CD8-positive, alpha-beta memory T cell (primary cell): ENCODE data around the gene RINL. TPM values are rescaled to one million over a fixed set of nuclear protein-coding genes. Genes with fewer than 3 reads are reported as not detected.

ENCODE experiments used
- CTCF ChIA-PET: fragments of 350-600 bp; sonication (Branson Sonifier 250); formaldehyde crosslinking; loops from one replicate; lab custom pipeline; 2021; ENCODE audit warnings: antibody characterized with exemption; lab: Charles Lee
- POLR2A ChIA-PET: fragments of 350-600 bp; sonication (Branson Sonifier 250); formaldehyde crosslinking; loops from one replicate; lab custom pipeline; 2021; ENCODE audit warnings: antibody characterized with exemption; lab: Charles Lee
- DNase-seq, 5 donors: peaks; one replicate each; pipeline versions ENCODE4 v3.0.0 to v3.0.0-alpha.2; 2020 to 2022; ENCODE audit warnings: mixed read lengths in 1 of 5
- H3K27ac ChIP-seq: one replicate; pipeline ENCODE4 v1.7.0; 2013; ENCODE audit warnings: low read depth, mild to moderate bottlenecking, low read length, moderate library complexity
- H3K27me3 ChIP-seq: 2 replicates; pipeline ENCODE4 v1.7.0; 2013; ENCODE audit warnings: low read length, mild to moderate bottlenecking; ENCODE audit not compliant: insufficient read depth, poor library complexity, severe bottlenecking
- H3K36me3 ChIP-seq: 2 replicates; pipeline ENCODE4 v1.7.0; 2013; ENCODE audit warnings: mild to moderate bottlenecking, low read length, moderate library complexity; ENCODE audit not compliant: insufficient read depth
- H3K4me1 ChIP-seq: 2 replicates; pipeline ENCODE4 v1.7.0; 2013; ENCODE audit warnings: mild to moderate bottlenecking, low read length, moderate library complexity; ENCODE audit not compliant: insufficient read depth
- H3K4me3 ChIP-seq: 2 replicates; pipeline ENCODE4 v1.7.0; 2013; ENCODE audit warnings: mild to moderate bottlenecking, low read length
- H3K9me3 ChIP-seq: 2 replicates; pipeline ENCODE4 v1.7.0; 2013; ENCODE audit warnings: mild to moderate bottlenecking, low read length
- H3K27ac Mint-ChIP-seq, 8 donors: one replicate each; pipeline ENCODE4 v1.8.0; 2020 to 2021; ENCODE audit warnings: mixed read lengths in 8 of 8, mild to moderate bottlenecking in 6 of 8, inconsistent platforms in 3 of 8, moderate library complexity in 3 of 8
- H3K27me3 Mint-ChIP-seq, 2 donors: one replicate each; pipeline ENCODE4 v1.8.0; 2020 to 2021; ENCODE audit warnings: mixed read lengths in 2 of 2, mild to moderate bottlenecking in 1 of 2, moderate library complexity in 1 of 2
- H3K36me3 Mint-ChIP-seq, 3 donors: one replicate each; pipeline ENCODE4 v1.8.0; 2020 to 2021; ENCODE audit warnings: mixed read lengths in 3 of 3, inconsistent platforms in 1 of 3, mild to moderate bottlenecking in 1 of 3
- H3K4me1 Mint-ChIP-seq, 3 donors: one replicate each; pipeline ENCODE4 v1.8.0; 2020 to 2021; ENCODE audit warnings: mixed read lengths in 3 of 3, inconsistent platforms in 1 of 3, mild to moderate bottlenecking in 1 of 3
- H3K4me3 Mint-ChIP-seq, 7 donors: one replicate each; pipeline ENCODE4 v1.8.0; 2020 to 2021; ENCODE audit warnings: mixed read lengths in 7 of 7, mild to moderate bottlenecking in 6 of 7, moderate library complexity in 4 of 7, inconsistent platforms in 2 of 7
- H3K9me3 Mint-ChIP-seq, 5 donors: one replicate each; pipeline ENCODE4 v1.8.0; 2020 to 2022; ENCODE audit warnings: mixed read lengths in 5 of 5, mild to moderate bottlenecking in 3 of 5, moderate library complexity in 2 of 5, inconsistent platforms in 1 of 5
- polyA plus RNA-seq: library from polyadenylated mRNA; unstranded; fragments of 300-500 nt; fragmentation: Illumina TruSeq; gene quantifications from one replicate; pipeline ENCODE4 v1.2.3, GENCODE V29; 2021
- total RNA-seq, 2 experiments: library from RNA; stranded (reverse); gene quantifications; one replicate each; pipeline ENCODE4 v1.2.3, GENCODE V29; 2021

RINL gene
- total and polyA plus RNA-seq, 3 experiments from 2014 or later, result 42.6 to 85.4 (median 82.3) TPM

DNA sequence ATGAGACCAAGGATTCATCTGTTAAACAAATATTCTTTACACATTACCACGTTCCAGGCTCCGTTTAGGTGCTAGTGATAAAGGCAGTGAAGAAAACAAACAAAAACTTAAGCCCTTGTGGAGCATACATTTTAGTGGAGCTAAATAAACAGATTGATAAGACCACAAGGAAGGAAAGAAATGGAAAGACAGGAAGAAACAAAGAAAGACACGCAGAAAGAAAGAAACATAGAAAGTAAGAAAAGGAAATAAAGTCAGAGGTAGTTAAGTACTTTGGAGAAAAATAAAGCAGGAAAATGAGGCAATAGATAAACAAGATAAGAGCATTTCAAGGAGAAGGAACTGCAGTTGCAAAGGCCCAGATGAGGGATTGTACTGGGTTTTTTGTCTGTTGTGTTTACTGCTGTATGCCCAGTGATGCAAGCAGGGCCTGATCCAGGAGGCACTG, 22.7 kb upstream of the RINL start:
- POLR2A ChIA-PET, result interaction anchor here (1.1 to 1.4 kb wide), 3 partner anchors 22 to 69 kb away, joined by 3 to 7 read pairs (median 5); no protein-coding TSS in a partner anchor
- peak overlapping the region; percentile 44 to 100 (median 98) for H3K27ac Mint-ChIP-seq
- Histone ChIP-seq H3K27me3 (no peaks in the 10 kb centered on the region), H3K9me3 (no peaks in the 10 kb centered on the region), H3K4me3 (peak overlapping the region; percentile 88), H3K36me3 (peaks cover 3% of the 10 kb centered on the region), H3K4me1 (peaks cover 24% of the 10 kb centered on the region), H3K27ac (peak overlapping the region; percentile 97)
- CTCF ChIA-PET, result interaction anchor here (0.7 to 1.8 kb wide), 9 partner anchors 26 to 498 kb away, joined by 3 to 8 read pairs (median 4); partner anchors contain the start of genes FAM98C, MRPS12 and SARS2
- H3K36me3 Mint-ChIP-seq, result peaks cover 8 to 36% (median 11%) of the 10 kb centered on the region in 3 donors
- H3K9me3 Mint-ChIP-seq, result peaks cover 0 to 2% (median 0%) of the 10 kb centered on the region in 5 donors
- peaks cover 0 to 2% of the 10 kb centered on the region in 2 donors for H3K27me3 Mint-ChIP-seq
- peak overlapping the region; percentile 89 to 96 (median 94) for H3K4me3 Mint-ChIP-seq
- peaks cover 47 to 65% (median 63%) of the 10 kb centered on the region in 3 donors for H3K4me1 Mint-ChIP-seq
- DNase-seq, result no peak

DNA sequence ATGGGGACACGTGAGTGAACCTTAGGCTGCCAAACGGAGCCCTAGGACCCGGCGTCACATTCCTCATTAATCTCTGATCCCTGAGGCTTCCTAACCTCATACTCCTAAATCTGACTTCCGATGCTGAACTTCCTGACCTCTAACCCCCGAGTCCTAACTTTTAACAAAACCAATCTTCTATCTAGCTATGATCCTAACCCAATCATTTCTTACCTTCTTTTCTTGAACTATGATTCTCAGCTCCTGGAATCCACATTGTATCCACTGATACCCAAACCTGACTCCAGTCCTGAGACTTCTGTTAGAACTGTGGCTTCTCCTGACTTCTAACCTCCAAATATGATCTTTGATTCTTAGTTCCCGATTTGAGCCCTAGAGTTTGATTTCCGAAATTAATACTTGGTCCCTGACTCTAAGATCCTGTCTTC, 22.1 kb upstream of the RINL start:
- peaks cover 24% of the 10 kb centered on the region for H3K4me1 ChIP-seq
- peak overlapping the region; percentile 97 for H3K27ac ChIP-seq
- Mint-ChIP-seq H3K27ac (peak overlapping the region; percentile 57 to 100 (median 98)), H3K9me3 (peaks cover 0 to 2% (median 0%) of the 10 kb centered on the region in 5 donors), H3K4me3 (peak overlapping the region; percentile 89 to 96 (median 94)), H3K27me3 (peaks cover 0 to 2% of the 10 kb centered on the region in 2 donors), H3K4me1 (peaks cover 49 to 65% (median 63%) of the 10 kb centered on the region in 3 donors), H3K36me3 (peaks cover 8 to 34% (median 9%) of the 10 kb centered on the region in 3 donors)
- peak overlapping the region; percentile 88 for H3K4me3 ChIP-seq
- H3K36me3 ChIP-seq, result no peaks in the 10 kb centered on the region
- DNase-seq, result no peak
- POLR2A ChIA-PET, result interaction anchor here (1.0 to 1.4 kb wide), 5 partner anchors 21 to 68 kb away, joined by 3 to 7 read pairs (median 5); partner anchors contain the start of genes MRPS12 and SARS2
- CTCF ChIA-PET, result interaction anchor here (0.7 to 1.8 kb wide), 8 partner anchors 27 to 497 kb away, joined by 3 to 8 read pairs (median 4); partner anchors contain the start of genes FAM98C, MRPS12 and SARS2
- no peaks in the 10 kb centered on the region for H3K9me3 ChIP-seq
- H3K27me3 ChIP-seq, result no peaks in the 10 kb centered on the region

DNA sequence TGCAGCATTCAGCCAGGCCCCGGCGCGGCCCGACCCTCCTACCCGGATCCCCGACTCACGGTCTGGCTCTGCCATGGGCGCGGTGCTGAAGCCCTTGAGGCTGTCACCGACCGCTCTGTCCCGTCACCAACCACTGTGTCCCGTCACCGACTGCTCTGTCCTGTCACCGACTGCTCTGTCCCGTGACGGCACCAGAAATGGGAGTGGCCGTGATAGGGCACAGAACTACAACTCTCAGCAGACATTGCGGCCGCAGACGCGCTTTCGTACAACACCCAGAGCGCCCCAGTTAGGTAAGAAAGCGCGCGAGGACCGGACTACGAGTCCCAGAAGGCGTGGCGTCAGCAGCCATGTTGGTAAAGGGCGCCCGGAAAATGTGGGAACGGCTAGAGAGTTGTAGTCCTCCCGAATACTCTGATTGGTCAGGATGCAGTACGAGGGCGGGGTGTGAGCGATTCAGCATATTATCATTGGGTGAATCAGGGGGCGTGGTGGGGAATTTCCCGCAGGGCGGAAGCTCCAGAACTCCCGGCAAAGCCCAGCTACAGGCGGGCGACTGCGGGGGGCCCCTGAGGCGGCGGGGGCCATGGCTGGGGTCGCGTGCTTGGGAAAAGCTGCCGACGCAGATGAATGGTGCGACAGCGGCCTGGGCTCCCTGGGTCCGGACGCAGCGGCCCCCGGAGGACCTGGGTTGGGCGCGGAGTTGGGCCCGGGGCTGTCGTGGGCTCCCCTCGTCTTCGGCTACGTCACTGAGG, 21.5 kb upstream of the RINL start, which contains the start of the genes NFKBIB and SIRT2:
Gene NFKBIB, plus strand, starts transcription at position 523 of the 755 bp plus-strand sequence. Its CDS starts 64 bp downstream, at position 587.
Gene SIRT2, minus strand, starts transcription at position 172 of the 755 bp plus-strand sequence. Its CDS starts 97 bp downstream, at position 75.
- H3K27ac Mint-ChIP-seq, result peak within 1 kb of the TSS; percentile 92 to 100 (median 98)

DNA sequence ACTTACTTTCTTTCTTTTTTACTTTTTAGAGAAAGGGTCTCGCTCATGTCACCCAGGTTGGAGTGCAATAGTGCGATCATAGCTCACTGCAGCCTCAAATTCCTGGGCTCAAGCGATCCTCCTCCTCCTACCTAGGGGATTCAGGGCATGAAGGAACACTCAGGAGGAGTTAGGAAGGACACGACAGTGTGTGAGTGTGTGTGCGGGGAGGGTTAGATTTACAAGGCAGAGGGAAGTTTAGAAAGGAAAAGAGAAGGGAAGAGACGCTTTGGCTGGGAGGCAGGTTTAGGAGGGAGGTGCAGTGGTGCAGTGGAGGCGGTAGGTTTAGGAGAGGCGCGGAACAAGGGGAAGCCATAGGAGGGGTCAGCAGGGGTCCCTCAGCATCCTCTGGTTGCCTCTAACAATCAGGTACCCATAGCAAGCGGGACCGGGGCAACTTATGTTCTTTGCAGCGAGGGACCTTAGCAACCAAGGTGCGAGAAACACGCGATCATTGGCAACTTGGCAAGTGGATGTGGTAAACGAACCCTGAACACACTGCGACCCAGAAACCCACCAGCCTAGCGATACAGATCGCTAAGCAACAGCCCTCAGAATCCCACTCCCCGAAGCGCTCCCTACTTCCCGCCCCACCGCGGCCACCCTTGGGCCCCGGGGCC, 20.8 kb upstream of the RINL start:
- Histone ChIP-seq H3K27ac (peak overlapping the region; percentile 97), H3K9me3 (no peaks in the 10 kb centered on the region), H3K4me3 (peak overlapping the region; percentile 83), H3K4me1 (peaks cover 24% of the 10 kb centered on the region), H3K27me3 (no peaks in the 10 kb centered on the region), H3K36me3 (no peaks in the 10 kb centered on the region)
- Mint-ChIP-seq H3K4me3 (peak overlapping the region; percentile 89 to 96 (median 94)), H3K27me3 (peaks cover 0 to 2% of the 10 kb centered on the region in 2 donors), H3K27ac (peak overlapping the region; percentile 92 to 100 (median 98)), H3K4me1 (peaks cover 45 to 61% (median 56%) of the 10 kb centered on the region in 3 donors), H3K36me3 (peaks cover 3 to 27% (median 6%) of the 10 kb centered on the region in 3 donors), H3K9me3 (peaks cover 0 to 2% (median 0%) of the 10 kb centered on the region in 5 donors)
- ChIA-PET CTCF (no interaction called here), POLR2A (no interaction called here)
- no peak for DNase-seq

More for the DNA sequence above, 21.5 kb upstream of the RINL start, which contains the start of the genes NFKBIB and SIRT2:
- no peaks in the 10 kb centered on the region for H3K27me3 ChIP-seq
- Mint-ChIP-seq H3K36me3 (peaks cover 8 to 33% (median 9%) of the 10 kb centered on the region in 3 donors), H3K4me3 (peak within 1 kb of the TSS; percentile 89 to 96 (median 94)), H3K4me1 (peaks cover 50 to 66% (median 63%) of the 10 kb centered on the region in 3 donors), H3K9me3 (peaks cover 0 to 2% (median 0%) of the 10 kb centered on the region in 5 donors), H3K27me3 (peaks cover 0 to 2% of the 10 kb centered on the region in 2 donors)
- peak; percentile 98 to 100 (median 99) for DNase-seq
- peak within 1 kb of the TSS; percentile 88 for H3K4me3 ChIP-seq
- peak within 1 kb of the TSS; percentile 97 for H3K27ac ChIP-seq
- H3K9me3 ChIP-seq, result no peaks in the 10 kb centered on the region
- H3K4me1 ChIP-seq, result peaks cover 24% of the 10 kb centered on the region
- POLR2A ChIA-PET, result interaction anchor here (0.6 to 1.4 kb wide), 5 partner anchors 21 to 266 kb away, joined by 3 to 7 read pairs (median 5); partner anchors contain the start of genes MRPS12 and SARS2
- CTCF ChIA-PET, result interaction anchor here (0.8 to 1.8 kb wide), 5 partner anchors 29 to 165 kb away, joined by 3 to 8 read pairs (median 4); partner anchors contain the start of genes MRPS12 and SARS2
- H3K36me3 ChIP-seq, result no peaks in the 10 kb centered on the region

DNA sequence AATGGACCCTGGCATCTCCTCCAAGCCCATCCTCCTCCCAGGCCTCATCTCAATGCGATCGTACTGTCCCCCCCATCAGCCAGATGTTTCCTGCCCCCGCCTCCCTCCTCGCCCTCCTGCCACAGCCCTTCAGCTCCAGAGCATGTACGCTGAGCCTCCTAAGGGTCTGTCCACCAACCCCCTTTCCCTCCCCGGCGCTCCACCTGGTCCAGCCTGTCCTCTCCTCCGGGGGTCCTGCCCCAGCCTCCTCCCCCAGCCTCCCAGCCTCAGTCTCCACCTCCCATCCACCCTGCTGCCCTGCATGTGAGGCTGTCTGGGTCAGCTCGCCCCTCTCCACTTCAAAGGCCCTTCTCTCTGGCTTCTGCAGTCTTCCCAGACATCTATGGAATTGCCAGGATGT, 16.9 kb upstream of the RINL start:
- Histone ChIP-seq H3K27ac (no peak overlapping the region), H3K9me3 (no peaks in the 10 kb centered on the region), H3K36me3 (no peaks in the 10 kb centered on the region), H3K4me3 (no peak overlapping the region), H3K4me1 (peaks cover 15% of the 10 kb centered on the region), H3K27me3 (no peaks in the 10 kb centered on the region)
- Mint-ChIP-seq H3K27me3 (peaks cover 0 to 2% of the 10 kb centered on the region in 2 donors), H3K4me1 (peaks cover 26 to 33% (median 30%) of the 10 kb centered on the region in 3 donors), H3K36me3 (peaks cover 0 to 35% (median 11%) of the 10 kb centered on the region in 3 donors), H3K9me3 (no peaks in the 10 kb centered on the region), H3K4me3 (no peak overlapping the region), H3K27ac (peak overlapping the region in 4 of 8 donors; percentile 3 to 68 (median 44))
- POLR2A ChIA-PET, result no interaction called here
- CTCF ChIA-PET, result no interaction called here
- no peak for DNase-seq

DNA sequence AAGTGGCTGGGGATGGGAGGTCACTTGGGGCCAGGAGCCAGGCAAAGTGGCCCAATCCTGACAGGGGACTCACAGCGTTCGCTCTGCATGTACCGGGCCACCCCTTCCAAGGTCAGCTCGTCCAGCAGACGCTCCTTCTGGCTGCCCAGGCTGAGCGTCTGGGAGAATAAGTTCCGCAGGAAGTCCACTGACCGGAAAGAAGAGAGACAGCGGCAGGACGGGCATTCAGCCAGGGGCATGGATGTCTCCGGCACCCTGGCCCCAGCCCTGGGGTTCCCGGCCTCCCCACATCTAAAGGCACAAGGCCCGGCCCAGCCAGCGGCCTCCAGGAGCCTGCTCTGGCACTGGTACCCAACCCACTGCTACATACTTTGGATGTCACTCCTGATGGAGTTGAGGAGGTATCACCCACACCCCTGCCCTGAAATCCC, 15.3 kb upstream of the RINL start:
- no peaks in the 10 kb centered on the region for H3K9me3 ChIP-seq
- Mint-ChIP-seq H3K4me1 (peaks cover 14 to 19% (median 15%) of the 10 kb centered on the region in 3 donors), H3K27me3 (no peaks in the 10 kb centered on the region), H3K36me3 (peaks cover 0 to 40% (median 13%) of the 10 kb centered on the region in 3 donors), H3K9me3 (no peaks in the 10 kb centered on the region), H3K27ac (peak overlapping the region in 1 of 8 donors; percentile 76), H3K4me3 (no peak overlapping the region)
- ChIA-PET POLR2A (no interaction called here), CTCF (interaction anchor here (1.1 kb wide), 1 partner anchor 491 kb away, joined by 3 read pairs; the partner anchor contains the start of gene FAM98C)
- no peak for DNase-seq
- no peak overlapping the region for H3K27ac ChIP-seq
- H3K4me3 ChIP-seq, result no peak overlapping the region
- H3K36me3 ChIP-seq, result peaks cover 7% of the 10 kb centered on the region
- H3K4me1 ChIP-seq, result peaks cover 8% of the 10 kb centered on the region
- H3K27me3 ChIP-seq, result no peaks in the 10 kb centered on the region

DNA sequence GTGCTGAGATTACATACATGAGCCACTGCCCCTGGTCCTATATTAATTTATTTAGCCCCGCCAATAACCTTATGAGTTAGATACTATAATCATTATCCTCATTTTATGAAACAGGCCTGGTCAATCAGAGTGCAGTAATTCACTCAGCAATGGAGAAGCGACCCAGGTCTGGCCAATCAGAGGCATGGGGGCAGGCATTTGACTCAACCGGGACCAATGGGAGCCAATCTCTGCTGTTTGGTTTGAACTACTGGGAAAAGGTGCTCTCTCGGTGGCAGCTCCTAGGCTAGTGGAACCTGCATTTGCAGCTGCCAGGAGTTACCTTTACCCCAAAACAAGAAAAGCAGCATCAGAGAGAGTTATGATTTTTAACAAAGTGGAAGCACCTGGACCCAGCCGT, 14.8 kb upstream of the RINL start:
- Histone ChIP-seq H3K27ac (no peak overlapping the region), H3K4me1 (peaks cover 2% of the 10 kb centered on the region), H3K9me3 (no peaks in the 10 kb centered on the region), H3K36me3 (peaks cover 11% of the 10 kb centered on the region), H3K27me3 (no peaks in the 10 kb centered on the region), H3K4me3 (no peak overlapping the region)
- no peaks in the 10 kb centered on the region for H3K27me3 Mint-ChIP-seq
- peaks cover 0 to 45% (median 13%) of the 10 kb centered on the region in 3 donors for H3K36me3 Mint-ChIP-seq
- peak overlapping the region in 3 of 8 donors; percentile 36 to 76 (median 54) for H3K27ac Mint-ChIP-seq
- peak overlapping the region in 1 of 7 donors; percentile 35 for H3K4me3 Mint-ChIP-seq
- H3K4me1 Mint-ChIP-seq, result peaks cover 10 to 14% (median 10%) of the 10 kb centered on the region in 3 donors
- H3K9me3 Mint-ChIP-seq, result no peaks in the 10 kb centered on the region
- ChIA-PET CTCF (interaction anchor here (1.1 kb wide), 1 partner anchor 490 kb away, joined by 3 read pairs; the partner anchor contains the start of gene FAM98C), POLR2A (no interaction called here)
- no peak for DNase-seq
